Measurements from ENCODE around the gene TMCC2. TPM values are rescaled to one million over a fixed set of nuclear protein-coding genes. Genes with fewer than 3 reads are reported as not detected.

The TMCC2 gene
- total and polyA plus RNA-seq, 2 of the 8 experiments (the other 6 are each of a cell fraction or from before 2014, with no cell fraction given) = 6.7 to 6.8 TPM

DNA sequence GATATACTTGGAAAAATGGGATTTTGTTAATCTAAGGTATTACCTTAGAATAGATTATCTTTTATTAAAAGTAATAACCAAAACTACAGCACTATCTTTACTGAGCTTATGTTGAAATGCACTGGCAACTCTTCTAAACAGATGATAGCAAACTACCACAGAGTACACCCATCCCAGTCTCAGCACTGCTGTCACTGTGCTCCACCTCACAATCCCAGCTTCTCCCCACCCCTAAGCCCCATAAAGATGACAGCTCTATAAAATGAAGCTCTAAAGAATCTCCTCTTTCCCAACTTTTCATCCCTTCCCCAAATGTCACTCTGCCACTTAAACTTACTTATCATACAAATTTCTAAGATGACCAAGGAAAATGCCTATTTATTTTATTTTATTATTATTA lies 22.7 kb upstream of the TMCC2 start:
- H2AFZ ChIP-seq (ENCODE audit: low read length) = no peak overlapping the region
- no peak overlapping the region for H4K5ac ChIP-seq (ENCODE audit: insufficient read length, low read depth, low read length)
- H3K23me2 ChIP-seq (ENCODE audit: low read depth, low read length) = no peaks in the 10 kb centered on the region; the same call in 1 of the 2 replicates
- CTCF ChIA-PET (ENCODE audit: partially characterized antibody) = interaction anchor here (1.4 to 4.2 kb wide), 6 partner anchors 11 to 82 kb away, joined by 5 to 23 read pairs (median 8); partner anchors contain the start of gene TMCC2
- H3K4ac ChIP-seq (replicated peaks; ENCODE audit: insufficient read length, low read depth, low read length) = no peak overlapping the region
- H3K18ac ChIP-seq (ENCODE audit: extremely low read depth, low read length) = no peak overlapping the region; the same call in 1 of the 2 replicates
- POLR2A ChIA-PET (ENCODE audit: partially characterized antibody) = interaction anchor here (4.1 kb wide), 1 partner anchor 13 kb away, joined by 18 read pairs; no protein-coding TSS in a partner anchor
- H3K4me3 ChIP-seq (ENCODE audit: extremely low read depth in 1 of 4, insufficient read depth in 2 of 4, low read depth in 3 of 4, low read length in 4 of 4) = no peak overlapping the region
- no peak overlapping the region for H4K91ac ChIP-seq (replicated peaks; ENCODE audit: insufficient read length, low read length)
- DNase-seq (ENCODE audit: low read depth in 1 of 2, low spot score in 2 of 2) (no peak), FAIRE-seq (no peak)
- no peak overlapping the region for H3K4me2 ChIP-seq (ENCODE audit: insufficient read depth in 1 of 2, low read depth in 2 of 2, low read length in 2 of 2)
- peaks cover 0 to 5% of the 10 kb centered on the region in 2 experiments for H4K20me1 ChIP-seq (replicated peaks in 1 of 2; ENCODE audit: control insufficient read depth in 1 of 2, insufficient read depth in 2 of 2, low read length in 2 of 2)
- H2BK120ac ChIP-seq (replicated peaks; ENCODE audit: low read depth, low read length) = no peak overlapping the region
- H3K56ac ChIP-seq (replicated peaks; ENCODE audit: insufficient read length, low read depth, low read length) = no peak overlapping the region
- no peak overlapping the region for H3K14ac ChIP-seq (ENCODE audit: insufficient read length)
- no peak overlapping the region for H3K23ac ChIP-seq (ENCODE audit: insufficient read length)
- H3K36me3 ChIP-seq (ENCODE audit: control insufficient read depth in 2 of 4, insufficient read depth in 4 of 4, low read length in 3 of 4) = no peaks in the 10 kb centered on the region
- no peak overlapping the region for H3K9ac ChIP-seq (replicated peaks in 1 of 4; ENCODE audit: extremely low read depth in 1 of 4, low read depth in 3 of 4, low read length in 3 of 4)
- peaks cover 0 to 10% (median 5%) of the 10 kb centered on the region in 4 experiments for H3K4me1 ChIP-seq (replicated peaks in 1 of 4; ENCODE audit: control insufficient read depth in 3 of 4, insufficient read depth in 4 of 4, low read length in 3 of 4)
- H3K79me2 ChIP-seq (ENCODE audit: control insufficient read depth in 1 of 2, insufficient read depth in 2 of 2, low read length in 2 of 2) = peaks cover 3 to 62% of the 10 kb centered on the region in 2 experiments; a peak in 3 of 4 replicates
- no peak overlapping the region for H3K27ac ChIP-seq (ENCODE audit: low read depth, low read length)
- H2AK5ac ChIP-seq (ENCODE audit: low read depth, low read length) = no peak overlapping the region
- no peak overlapping the region for H4K8ac ChIP-seq (ENCODE audit: extremely low read depth, insufficient read depth, low read length)
- H2BK20ac ChIP-seq (ENCODE audit: low read length) = no peak overlapping the region
- H2BK12ac ChIP-seq (ENCODE audit: low read depth, low read length) = no peak overlapping the region
- H2BK15ac ChIP-seq (ENCODE audit: low read length) = no peak overlapping the region
- peaks cover 3% of the 10 kb centered on the region; the same call in 1 of the 2 replicates for H3K79me1 ChIP-seq (ENCODE audit: low read depth, low read length)
- H2BK5ac ChIP-seq (ENCODE audit: low read depth, low read length) = no peak overlapping the region
- H3K9me3 ChIP-seq (ENCODE audit: insufficient read depth in 2 of 2, low read depth in 1 of 2, low read length in 1 of 2) = no peaks in the 10 kb centered on the region
- H3K27me3 ChIP-seq (replicated peaks in 1 of 4; ENCODE audit: control insufficient read depth in 3 of 4, extremely low read depth in 1 of 4, insufficient read depth in 3 of 4, low read length in 3 of 4) = no peaks in the 10 kb centered on the region
- TF ChIP-seq EZH2 (IDR thresholded peaks at IDR 0.05; ENCODE audit: low read depth, low read length, severe bottlenecking) (no peak), CHD1 (IDR thresholded peaks at IDR 0.05; ENCODE audit: low read depth, low read length) (no peak), CBX8 (IDR thresholded peaks at IDR 0.05; ENCODE audit: borderline replicate concordance, low read depth, low read length) (no peak), RNF2 (IDR thresholded peaks at IDR 0.05; ENCODE audit: borderline replicate concordance, low read depth, low read length, missing control alignments, poor library complexity, severe bottlenecking) (no peak), TAF1 (IDR thresholded peaks at IDR 0.05; ENCODE audit: low read depth, low read length) (no peak), RAD21 (IDR thresholded peaks at IDR 0.05 in 1 of 2, conservative IDR thresholded peaks at IDR 0.05 in 1 of 2; ENCODE audit: low read depth in 2 of 2, low read length in 2 of 2) (no peak), SAP30 (IDR thresholded peaks at IDR 0.05; ENCODE audit: insufficient read depth, insufficient replicate concordance, low read length) (no peak), JUN (IDR thresholded peaks at IDR 0.05; ENCODE audit: low read depth, low read length) (no peak), ZNF274 (IDR thresholded peaks at IDR 0.05; ENCODE audit: borderline replicate concordance, extremely low read depth, low read length) (no peak)
- TF ChIP-seq, protein P1, sequence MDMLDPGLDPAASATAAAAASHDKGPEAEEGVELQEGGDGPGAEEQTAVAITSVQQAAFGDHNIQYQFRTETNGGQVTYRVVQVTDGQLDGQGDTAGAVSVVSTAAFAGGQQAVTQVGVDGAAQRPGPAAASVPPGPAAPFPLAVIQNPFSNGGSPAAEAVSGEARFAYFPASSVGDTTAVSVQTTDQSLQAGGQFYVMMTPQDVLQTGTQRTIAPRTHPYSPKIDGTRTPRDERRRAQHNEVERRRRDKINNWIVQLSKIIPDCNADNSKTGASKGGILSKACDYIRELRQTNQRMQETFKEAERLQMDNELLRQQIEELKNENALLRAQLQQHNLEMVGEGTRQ (IDR thresholded peaks at IDR 0.05; ENCODE audit: low read length) = no peak

Measured in H1 (cell line).